H9 (cell line): Measurements from ENCODE around the gene SCUBE1. TPM values are rescaled to one million over a fixed set of nuclear protein-coding genes. Genes with fewer than 3 reads are reported as not detected.

Source experiments
- DNase-seq: peaks from one replicate; pipeline ENCODE4 v3.0.0-alpha.2; 2017
- H2AFZ ChIP-seq: one replicate; pipeline ENCODE4 v1.6.1; 2013; ENCODE audit warnings: mild to moderate bottlenecking, low read length, control low read depth, moderate library complexity
- H2AK5ac ChIP-seq: 2 replicates; pipeline ENCODE4 v1.6.1; 2013; ENCODE audit warnings: low read length, control low read depth, mixed read lengths; ENCODE audit not compliant: insufficient read length
- H2BK120ac ChIP-seq: one replicate; pipeline ENCODE4 v1.6.1; 2013; ENCODE audit warnings: low read depth, mild to moderate bottlenecking, low read length, control low read depth, inconsistent platforms; ENCODE audit not compliant: poor library complexity, severe bottlenecking
- H2BK12ac ChIP-seq: 2 replicates; pipeline ENCODE4 v1.6.1; 2013; ENCODE audit warnings: low read length, control low read depth, mixed read lengths, low read depth; ENCODE audit not compliant: insufficient read length
- H2BK15ac ChIP-seq: 2 replicates; pipeline ENCODE4 v1.6.1; 2013; ENCODE audit warnings: low read depth, low read length, control low read depth
- H2BK20ac ChIP-seq: one replicate; pipeline ENCODE4 v1.6.1; 2013; ENCODE audit warnings: low read depth, mild to moderate bottlenecking, low read length, control low read depth, inconsistent platforms; ENCODE audit not compliant: poor library complexity, severe bottlenecking
- H2BK5ac ChIP-seq: 2 replicates; pipeline ENCODE4 v1.6.1; 2013; ENCODE audit warnings: low read length, control low read depth, mixed read lengths; ENCODE audit not compliant: insufficient read length
- H3K14ac ChIP-seq: 2 replicates; pipeline ENCODE4 v1.6.1; 2013; ENCODE audit warnings: low read length, control low read depth; ENCODE audit not compliant: insufficient read depth
- H3K18ac ChIP-seq: 2 replicates; pipeline ENCODE4 v1.6.1; 2013; ENCODE audit warnings: low read depth, mild to moderate bottlenecking, mixed read lengths, low read length, control low read depth; ENCODE audit not compliant: insufficient read length
- H3K23ac ChIP-seq: 2 replicates; pipeline ENCODE4 v1.6.1; 2013; ENCODE audit warnings: low read length, control low read depth, mixed read lengths, low read depth; ENCODE audit not compliant: insufficient read length
- H3K23me2 ChIP-seq: 2 replicates; pipeline ENCODE4 v1.6.1; 2013; ENCODE audit warnings: low read depth, mild to moderate bottlenecking, mixed read lengths, low read length, control low read depth; ENCODE audit not compliant: insufficient read length, poor library complexity, severe bottlenecking
- H3K27ac ChIP-seq: 2 replicates; pipeline ENCODE4 v1.5.1; 2013; ENCODE audit warnings: low read length, control low read depth, mixed read lengths, low read depth; ENCODE audit not compliant: insufficient read length
- H3K27me3 ChIP-seq: 2 replicates; pipeline ENCODE4 v1.6.1; 2013; ENCODE audit warnings: low read length, control low read depth, inconsistent platforms; ENCODE audit not compliant: insufficient read depth
- H3K4ac ChIP-seq: 2 replicates; pipeline ENCODE4 v1.6.1; 2013; ENCODE audit warnings: low read depth, mild to moderate bottlenecking, control low read depth, inconsistent platforms, low read length, moderate library complexity
- H3K4me1 ChIP-seq: 2 replicates; pipeline ENCODE4 v1.6.1; 2013; ENCODE audit warnings: low read length, control low read depth, inconsistent platforms; ENCODE audit not compliant: insufficient read depth
- H3K4me2 ChIP-seq: 2 replicates; pipeline ENCODE4 v1.6.1; 2013; ENCODE audit warnings: low read length, control low read depth, mixed read lengths; ENCODE audit not compliant: insufficient read length, insufficient read depth
- H3K56ac ChIP-seq: 2 replicates; pipeline ENCODE4 v1.6.1; 2013; ENCODE audit warnings: low read depth, mild to moderate bottlenecking, mixed read lengths, low read length, control low read depth; ENCODE audit not compliant: insufficient read length
- H3K79me1 ChIP-seq: 2 replicates; pipeline ENCODE4 v1.6.1; 2013; ENCODE audit warnings: low read depth, mild to moderate bottlenecking, moderate library complexity, low read length, control low read depth, inconsistent platforms; ENCODE audit not compliant: insufficient read depth, poor library complexity, severe bottlenecking
- H3K79me2 ChIP-seq: 2 replicates; pipeline ENCODE4 v1.6.1; 2013; ENCODE audit warnings: low read length, control low read depth, inconsistent platforms; ENCODE audit not compliant: insufficient read depth
- H3K9ac ChIP-seq: 2 replicates; pipeline ENCODE4 v1.6.1; 2013; ENCODE audit warnings: low read length, control low read depth, mixed read lengths; ENCODE audit not compliant: insufficient read length; ENCODE audit errors: extremely low read depth
- H3K9me3 ChIP-seq: one replicate; pipeline ENCODE4 v1.6.1; 2013; ENCODE audit warnings: low read depth, low read length, inconsistent platforms; ENCODE audit not compliant: control insufficient read depth
- H3T11ph ChIP-seq: one replicate; pipeline ENCODE4 v1.6.1; 2013; ENCODE audit warnings: mild to moderate bottlenecking, low read length, control low read depth, inconsistent platforms
- H4K20me1 ChIP-seq: one replicate; pipeline ENCODE4 v1.6.1; 2013; ENCODE audit not compliant: control insufficient read depth, insufficient read length, insufficient read depth
- H4K5ac ChIP-seq: 2 replicates; pipeline ENCODE4 v1.6.1; 2013; ENCODE audit warnings: low read depth, mild to moderate bottlenecking, mixed read lengths, low read length, control low read depth; ENCODE audit not compliant: insufficient read length
- H4K8ac ChIP-seq: replicated peaks from 2 replicates; pipeline ENCODE4 v1.6.1; 2013; ENCODE audit warnings: low read length, control low read depth, mixed read lengths, low read depth; ENCODE audit not compliant: insufficient read length
- H4K91ac ChIP-seq: 2 replicates; pipeline ENCODE4 v1.6.1; 2013; ENCODE audit warnings: low read depth, mild to moderate bottlenecking, moderate library complexity, mixed read lengths, low read length, control low read depth; ENCODE audit not compliant: insufficient read length
- H3K27ac Mint-ChIP-seq, 3 experiments: 2 replicates in 2 of 3; 3 replicates in 1 of 3; pipeline ENCODE4 v1.8.0; 2020 to 2021; ENCODE audit warnings: mixed read lengths in 3 of 3, mild to moderate bottlenecking in 1 of 3, moderate library complexity in 1 of 3
- H3K27me3 Mint-ChIP-seq: 2 replicates; pipeline ENCODE4 v1.8.0; 2021; ENCODE audit warnings: low read depth, mild to moderate bottlenecking, moderate library complexity, mixed read lengths
- H3K36me3 Mint-ChIP-seq, 3 experiments: 2 replicates in 2 of 3; 3 replicates in 1 of 3; pipeline ENCODE4 v1.8.0; 2020 to 2021; ENCODE audit warnings: low read depth in 3 of 3, mixed read lengths in 3 of 3; ENCODE audit not compliant: insufficient read depth in 1 of 3
- H3K4me1 Mint-ChIP-seq, 2 experiments: 2 replicates each; pipeline ENCODE4 v1.8.0; 2020; ENCODE audit warnings: mixed read lengths in 2 of 2
- H3K4me3 Mint-ChIP-seq, 2 experiments: 2 replicates in 1 of 2; 3 replicates in 1 of 2; pipeline ENCODE4 v1.8.0; 2020 to 2021; ENCODE audit warnings: mild to moderate bottlenecking in 2 of 2, mixed read lengths in 2 of 2, moderate library complexity in 1 of 2
- H3K9me3 Mint-ChIP-seq, 2 experiments: 2 replicates in 1 of 2; 3 replicates in 1 of 2; pipeline ENCODE4 v1.8.0; 2020; ENCODE audit warnings: mild to moderate bottlenecking in 2 of 2, mixed read lengths in 2 of 2, moderate library complexity in 1 of 2
- WGBS: extraction: QIAGEN DNeasy Blood & Tissue Kit; methylation state at CpG from one replicate; pipeline ENCODE4 v1.1.7; 2013; ENCODE audit warnings: missing lambda C conversion rate, low lambda C conversion rate, mixed read lengths; ENCODE audit not compliant: insufficient read length; ENCODE audit errors: extremely low coverage; 5-methylcytosine and 5-hydroxymethylcytosine counted together
- total RNA-seq: library from RNA; stranded (reverse); gene quantifications from 2 replicates; pipeline ENCODE4 v1.2.1, GENCODE V29; 2021
- TF ChIP-seq, protein P1 (sequence below): fragments of 200-600 bp; sonication (generic); conservative IDR thresholded peaks from 3 replicates; pipeline ENCODE4 v1.8.0; 2021; ENCODE audit warnings: antibody characterized with exemption, mild to moderate bottlenecking

SCUBE1 gene
- total RNA-seq, 1 experiment from 2014 or later, result 1.2 TPM

DNA sequence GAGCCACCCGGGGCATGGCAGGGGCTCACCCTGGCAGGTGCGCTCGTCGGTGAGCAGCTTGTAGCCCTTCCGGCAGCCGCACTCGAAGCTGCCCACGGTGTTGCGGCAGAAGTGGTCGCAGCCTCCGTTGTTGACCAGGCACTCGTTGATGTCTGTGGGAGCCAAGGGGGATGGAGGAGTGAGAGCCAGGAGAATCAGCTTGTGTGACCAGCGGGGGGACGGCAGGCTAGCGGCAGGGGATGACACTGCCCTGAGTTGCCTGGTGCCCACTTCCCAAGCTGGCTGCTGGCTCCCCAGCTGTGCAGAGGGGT lies 111.5 kb downstream of the SCUBE1 start:
- no peaks in the 10 kb centered on the region for H3K27me3 ChIP-seq
- H2AFZ ChIP-seq, result no peak overlapping the region
- H3K4me2 ChIP-seq, result no peak overlapping the region
- H3K14ac ChIP-seq, result no peak overlapping the region
- no peak overlapping the region for H3K18ac ChIP-seq
- no peak for DNase-seq
- no peak overlapping the region for H3K27ac Mint-ChIP-seq
- no peaks in the 10 kb centered on the region; a peak in 1 of 5 replicates for H3K9me3 Mint-ChIP-seq
- no peaks in the 10 kb centered on the region for H4K20me1 ChIP-seq
- no peak overlapping the region for H4K91ac ChIP-seq
- H2BK5ac ChIP-seq, result no peak overlapping the region
- no peaks in the 10 kb centered on the region for H3K9me3 ChIP-seq
- H3K4me1 ChIP-seq, result no peaks in the 10 kb centered on the region
- no peaks in the 10 kb centered on the region for H3K36me3 Mint-ChIP-seq
- no peak overlapping the region for H2BK12ac ChIP-seq
- H4K5ac ChIP-seq, result no peak overlapping the region
- H3K4ac ChIP-seq, result no peak overlapping the region
- WGBS, result no CpG with 5 or more reads among the region's 15 CpGs
- no peak overlapping the region for H3T11ph ChIP-seq
- TF ChIP-seq, protein P1, sequence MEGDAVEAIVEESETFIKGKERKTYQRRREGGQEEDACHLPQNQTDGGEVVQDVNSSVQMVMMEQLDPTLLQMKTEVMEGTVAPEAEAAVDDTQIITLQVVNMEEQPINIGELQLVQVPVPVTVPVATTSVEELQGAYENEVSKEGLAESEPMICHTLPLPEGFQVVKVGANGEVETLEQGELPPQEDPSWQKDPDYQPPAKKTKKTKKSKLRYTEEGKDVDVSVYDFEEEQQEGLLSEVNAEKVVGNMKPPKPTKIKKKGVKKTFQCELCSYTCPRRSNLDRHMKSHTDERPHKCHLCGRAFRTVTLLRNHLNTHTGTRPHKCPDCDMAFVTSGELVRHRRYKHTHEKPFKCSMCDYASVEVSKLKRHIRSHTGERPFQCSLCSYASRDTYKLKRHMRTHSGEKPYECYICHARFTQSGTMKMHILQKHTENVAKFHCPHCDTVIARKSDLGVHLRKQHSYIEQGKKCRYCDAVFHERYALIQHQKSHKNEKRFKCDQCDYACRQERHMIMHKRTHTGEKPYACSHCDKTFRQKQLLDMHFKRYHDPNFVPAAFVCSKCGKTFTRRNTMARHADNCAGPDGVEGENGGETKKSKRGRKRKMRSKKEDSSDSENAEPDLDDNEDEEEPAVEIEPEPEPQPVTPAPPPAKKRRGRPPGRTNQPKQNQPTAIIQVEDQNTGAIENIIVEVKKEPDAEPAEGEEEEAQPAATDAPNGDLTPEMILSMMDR, result no peak
- H3K79me1 ChIP-seq, result no peaks in the 10 kb centered on the region
- H2BK120ac ChIP-seq, result no peak overlapping the region
- H2BK20ac ChIP-seq, result no peak overlapping the region
- no peak overlapping the region for H3K9ac ChIP-seq
- no peaks in the 10 kb centered on the region for H3K23me2 ChIP-seq
- H3K4me1 Mint-ChIP-seq, result peaks cover 21 to 28% of the 10 kb centered on the region in 2 experiments
- H4K8ac ChIP-seq, result no peak overlapping the region
- H2AK5ac ChIP-seq, result no peak overlapping the region
- peaks cover 7% of the 10 kb centered on the region for H3K27me3 Mint-ChIP-seq
- H3K4me3 Mint-ChIP-seq, result no peak overlapping the region
- no peak overlapping the region for H2BK15ac ChIP-seq
- no peak overlapping the region for H3K23ac ChIP-seq
- no peaks in the 10 kb centered on the region for H3K79me2 ChIP-seq
- no peak overlapping the region for H3K27ac ChIP-seq
- no peak overlapping the region for H3K56ac ChIP-seq
